GM12801 (cell line): ENCODE measurements around the gene ZSWIM7.

Source experiments
- TF ChIP-seq, protein P1 (sequence below): IDR thresholded peaks from one replicate; pipeline ENCODE4 v1.5.1; 2011; ENCODE audit warnings: control low read depth; ENCODE audit not compliant: insufficient read length; ENCODE audit errors: extremely low read depth

Gene ZSWIM7

DNA sequence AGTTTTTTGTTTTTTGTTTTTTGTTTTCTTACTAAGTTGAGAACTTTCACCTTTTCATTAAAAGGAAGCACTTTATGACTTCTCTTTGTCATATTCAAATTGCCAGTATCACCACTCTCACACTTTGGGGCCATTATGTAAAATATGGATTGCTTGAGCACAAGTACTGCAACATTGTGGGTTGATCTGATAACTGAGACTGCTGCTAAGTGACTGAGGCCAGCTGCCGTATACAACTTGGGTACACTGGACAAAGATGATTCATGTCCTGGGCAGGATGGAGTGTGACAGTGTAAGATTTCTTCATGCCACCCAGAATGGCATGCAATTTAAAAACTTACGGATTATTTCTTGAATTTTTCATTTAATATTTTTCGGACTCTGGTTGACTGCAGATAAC is 7.9 kb upstream of the ZSWIM7 start:
- TF ChIP-seq, protein P1, sequence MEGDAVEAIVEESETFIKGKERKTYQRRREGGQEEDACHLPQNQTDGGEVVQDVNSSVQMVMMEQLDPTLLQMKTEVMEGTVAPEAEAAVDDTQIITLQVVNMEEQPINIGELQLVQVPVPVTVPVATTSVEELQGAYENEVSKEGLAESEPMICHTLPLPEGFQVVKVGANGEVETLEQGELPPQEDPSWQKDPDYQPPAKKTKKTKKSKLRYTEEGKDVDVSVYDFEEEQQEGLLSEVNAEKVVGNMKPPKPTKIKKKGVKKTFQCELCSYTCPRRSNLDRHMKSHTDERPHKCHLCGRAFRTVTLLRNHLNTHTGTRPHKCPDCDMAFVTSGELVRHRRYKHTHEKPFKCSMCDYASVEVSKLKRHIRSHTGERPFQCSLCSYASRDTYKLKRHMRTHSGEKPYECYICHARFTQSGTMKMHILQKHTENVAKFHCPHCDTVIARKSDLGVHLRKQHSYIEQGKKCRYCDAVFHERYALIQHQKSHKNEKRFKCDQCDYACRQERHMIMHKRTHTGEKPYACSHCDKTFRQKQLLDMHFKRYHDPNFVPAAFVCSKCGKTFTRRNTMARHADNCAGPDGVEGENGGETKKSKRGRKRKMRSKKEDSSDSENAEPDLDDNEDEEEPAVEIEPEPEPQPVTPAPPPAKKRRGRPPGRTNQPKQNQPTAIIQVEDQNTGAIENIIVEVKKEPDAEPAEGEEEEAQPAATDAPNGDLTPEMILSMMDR = no peak

DNA sequence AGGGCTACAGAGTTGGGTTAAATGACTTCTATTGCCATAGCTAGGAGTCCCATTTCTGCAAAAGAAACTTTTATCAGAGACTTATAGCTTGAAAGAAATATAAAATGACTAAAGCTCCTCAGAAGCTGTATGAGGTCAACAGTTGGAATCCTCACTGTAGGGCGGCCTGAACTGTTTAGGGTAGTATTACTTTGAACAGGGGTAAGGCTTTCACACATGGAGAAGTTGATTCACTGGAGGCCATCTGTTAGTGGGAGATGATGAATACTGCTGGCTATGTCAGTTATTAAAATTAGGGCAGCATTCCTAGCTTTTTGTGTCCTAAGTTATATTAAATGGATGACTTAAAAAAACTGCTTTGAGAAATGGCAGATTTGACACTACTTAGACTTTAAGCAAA is 6.1 kb upstream of the ZSWIM7 start:
- TF ChIP-seq, protein P1 = no peak

DNA sequence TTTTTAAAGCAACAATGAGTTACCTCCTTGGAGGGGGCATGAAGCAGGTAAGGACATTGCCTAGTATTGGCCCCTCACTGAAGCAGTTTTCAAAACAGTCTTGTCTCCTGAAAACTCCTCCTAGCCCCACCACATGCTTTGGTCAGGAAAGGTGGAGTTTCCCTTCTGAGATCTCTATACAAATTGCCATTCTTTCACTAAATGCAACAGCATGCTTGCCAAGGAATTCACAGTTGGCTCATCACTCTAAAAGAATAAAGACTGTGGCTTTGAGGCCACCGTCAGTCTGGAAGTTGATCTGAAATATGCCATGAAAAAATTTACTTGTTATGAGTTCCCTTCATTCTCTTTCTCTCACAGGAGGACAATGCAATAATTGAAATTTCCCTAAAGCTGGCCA is 4.3 kb upstream of the ZSWIM7 start:
- TF ChIP-seq, protein P1 = no peak

DNA sequence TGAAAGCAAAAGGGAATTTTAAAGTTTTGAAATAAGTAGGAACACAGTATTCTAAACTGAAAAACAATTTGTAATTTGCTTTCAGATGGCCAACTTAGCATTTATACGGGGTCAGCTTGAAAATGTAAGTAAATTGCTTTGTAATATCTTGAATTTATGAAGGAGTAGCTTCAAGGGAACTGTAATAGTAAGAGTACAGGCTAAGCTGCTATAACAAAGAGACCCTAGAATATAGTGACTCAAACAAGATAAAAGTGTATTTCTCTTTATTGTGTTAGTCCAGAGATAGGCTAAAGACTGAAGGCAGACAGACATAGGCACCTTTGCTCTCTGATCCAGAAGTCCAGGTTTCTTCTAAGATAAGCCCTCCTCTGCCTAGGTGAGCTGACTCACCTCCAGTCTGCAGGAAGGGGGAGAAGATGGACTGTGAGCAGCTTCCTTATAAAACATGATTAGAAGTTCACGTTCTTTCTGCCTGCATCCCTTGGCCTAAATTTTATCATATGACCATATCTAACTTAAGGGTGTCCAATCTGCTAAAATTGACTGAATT is 3.3 kb upstream of the ZSWIM7 start:
- TF ChIP-seq, protein P1 = no peak

DNA sequence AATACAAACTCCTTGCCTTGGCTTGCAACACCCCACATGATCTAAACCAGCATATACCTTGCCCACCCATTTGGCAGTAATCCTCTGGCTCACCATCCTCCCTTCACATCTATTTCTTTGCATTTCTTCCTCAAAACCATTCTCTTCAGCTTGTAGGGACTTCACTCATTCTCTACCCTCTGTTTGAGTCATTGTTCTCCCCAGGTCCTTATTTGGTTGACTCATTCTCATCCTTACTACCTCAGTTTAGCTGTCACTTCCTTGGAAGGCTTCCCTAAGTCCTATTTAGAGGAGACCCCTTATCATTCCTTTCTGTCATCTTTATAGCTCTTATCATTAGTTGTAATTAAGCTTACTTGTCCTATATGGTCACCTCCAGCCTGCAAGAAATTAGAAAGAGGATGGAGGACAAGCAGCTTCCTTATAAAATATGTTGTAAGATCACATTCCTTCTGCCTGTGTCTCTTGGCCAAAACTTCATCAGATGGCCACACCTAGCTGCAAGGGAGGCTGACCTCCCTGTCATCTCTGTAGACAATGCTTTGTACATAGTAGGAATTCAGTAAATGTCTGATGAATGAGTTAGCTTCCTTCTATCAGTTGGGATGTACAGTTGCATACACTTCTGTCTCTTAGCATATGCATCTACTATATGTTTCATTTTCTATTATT is 1.9 kb upstream of the ZSWIM7 start:
- TF ChIP-seq, protein P1 = no peak

DNA sequence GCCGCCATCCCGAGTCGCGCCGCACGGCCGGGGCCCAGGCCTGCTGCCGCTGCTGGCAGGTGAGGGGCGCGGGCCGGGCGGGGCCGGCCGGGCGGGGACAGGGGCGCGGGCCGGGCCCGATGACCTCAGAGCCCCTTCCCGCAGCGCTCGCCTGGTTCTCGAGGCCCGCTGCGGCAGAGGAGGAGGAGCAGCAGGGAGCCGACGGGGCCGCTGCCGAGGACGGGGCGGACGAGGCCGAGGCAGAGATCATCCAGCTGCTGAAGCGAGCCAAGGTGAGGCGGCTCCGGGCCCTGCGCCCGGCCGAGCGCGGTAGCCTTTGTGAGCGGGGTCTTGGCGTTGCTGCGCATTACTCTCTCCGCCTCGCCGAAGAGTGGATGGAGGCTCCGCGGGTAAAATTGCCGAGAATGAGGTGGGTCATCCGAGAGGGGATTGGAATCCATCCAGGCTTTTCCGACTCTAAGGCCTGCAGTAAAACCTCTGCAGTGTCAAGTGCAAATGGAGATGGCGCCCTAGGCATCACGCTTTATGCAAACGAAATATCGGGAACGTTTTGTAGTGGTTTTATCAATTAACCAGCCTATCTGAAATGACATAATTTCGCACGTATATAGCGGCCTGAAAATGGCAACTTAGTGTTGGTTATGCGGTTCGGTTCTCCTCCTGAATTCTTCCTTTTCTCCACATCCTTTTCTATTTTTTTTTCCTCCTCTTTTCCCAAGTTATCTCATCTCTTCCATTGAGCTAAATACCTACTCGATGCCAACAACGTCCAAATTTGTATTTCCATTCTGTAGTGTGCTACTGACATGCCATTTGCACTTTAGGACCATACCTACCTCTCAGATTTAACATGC is 697 bp upstream of the ZSWIM7 start:
- TF ChIP-seq, protein P1 = no peak

DNA sequence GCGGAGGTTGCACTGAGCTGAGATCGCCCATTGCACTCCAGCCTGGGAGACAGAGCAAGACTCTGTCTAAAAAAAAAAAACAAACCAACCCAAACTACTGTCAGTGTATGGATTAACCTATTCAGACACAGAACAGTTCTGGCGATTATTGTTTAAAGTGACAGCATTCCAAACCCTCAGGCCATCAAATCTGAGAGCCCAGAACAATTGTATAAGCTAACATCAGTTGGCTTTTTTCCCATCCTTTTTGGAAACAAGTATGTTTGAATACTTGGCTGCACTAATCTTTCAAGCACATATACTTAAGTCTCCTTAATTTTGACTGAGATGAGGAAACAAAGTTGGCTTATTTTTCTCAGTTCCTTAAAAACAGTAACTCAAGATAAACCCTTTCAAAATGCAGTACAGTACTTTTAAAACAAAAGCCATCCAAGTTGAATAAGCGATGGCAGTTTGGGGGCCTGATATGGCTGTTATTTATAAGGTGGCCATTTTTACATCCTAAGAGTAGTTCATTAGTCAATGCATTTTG is 1.4 kb downstream of the ZSWIM7 start:
- TF ChIP-seq, protein P1 = no peak
